ENCODE results near the gene ASTN2.
A peak's percentile ranks its signal among the peaks of the same experiment; 100 is the strongest.

ASTN2 gene

DNA sequence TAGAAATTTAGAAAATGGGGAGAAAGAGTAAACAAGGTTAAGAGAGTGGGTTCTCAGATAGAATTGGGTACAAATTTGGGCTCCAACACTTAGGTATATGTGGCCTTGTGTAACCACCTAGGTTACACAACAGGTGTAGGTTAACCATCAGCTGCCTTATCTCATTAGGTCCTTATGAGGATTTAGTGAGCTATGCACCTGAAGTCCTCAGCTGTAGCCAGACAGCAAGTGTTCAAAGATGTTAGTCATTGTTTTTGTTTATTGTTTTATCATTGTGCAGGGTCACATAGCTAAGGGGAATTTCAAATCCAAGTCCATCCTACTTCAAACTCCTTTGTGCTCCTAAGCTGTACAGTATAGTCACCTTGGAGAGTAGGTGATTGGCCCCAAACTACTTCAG is 728.7 kb downstream of the ASTN2 start:
- TF ChIP-seq, protein P1, sequence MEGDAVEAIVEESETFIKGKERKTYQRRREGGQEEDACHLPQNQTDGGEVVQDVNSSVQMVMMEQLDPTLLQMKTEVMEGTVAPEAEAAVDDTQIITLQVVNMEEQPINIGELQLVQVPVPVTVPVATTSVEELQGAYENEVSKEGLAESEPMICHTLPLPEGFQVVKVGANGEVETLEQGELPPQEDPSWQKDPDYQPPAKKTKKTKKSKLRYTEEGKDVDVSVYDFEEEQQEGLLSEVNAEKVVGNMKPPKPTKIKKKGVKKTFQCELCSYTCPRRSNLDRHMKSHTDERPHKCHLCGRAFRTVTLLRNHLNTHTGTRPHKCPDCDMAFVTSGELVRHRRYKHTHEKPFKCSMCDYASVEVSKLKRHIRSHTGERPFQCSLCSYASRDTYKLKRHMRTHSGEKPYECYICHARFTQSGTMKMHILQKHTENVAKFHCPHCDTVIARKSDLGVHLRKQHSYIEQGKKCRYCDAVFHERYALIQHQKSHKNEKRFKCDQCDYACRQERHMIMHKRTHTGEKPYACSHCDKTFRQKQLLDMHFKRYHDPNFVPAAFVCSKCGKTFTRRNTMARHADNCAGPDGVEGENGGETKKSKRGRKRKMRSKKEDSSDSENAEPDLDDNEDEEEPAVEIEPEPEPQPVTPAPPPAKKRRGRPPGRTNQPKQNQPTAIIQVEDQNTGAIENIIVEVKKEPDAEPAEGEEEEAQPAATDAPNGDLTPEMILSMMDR (IDR thresholded peaks at IDR 0.05; ENCODE audit: low read depth, low read length): no peak
- peak overlapping the region; percentile 66; the same call in 1 of the 2 replicates for H3K4me3 ChIP-seq (ENCODE audit: low read depth, low read length)
- H3K9me3 ChIP-seq (ENCODE audit: severe bottlenecking): peaks cover 12% of the 10 kb centered on the region
- no peak overlapping the region; the same call in 1 of the 2 replicates for H3K27ac ChIP-seq
- no peaks in the 10 kb centered on the region for H3K27me3 ChIP-seq (ENCODE audit: insufficient read depth, low read depth, severe bottlenecking)
- no peak for DNase-seq
- no peaks in the 10 kb centered on the region for H3K36me3 ChIP-seq

- H3K4me3 ChIP-seq (ENCODE audit: low read depth, low read length): no peak overlapping the region
- DNase-seq: no peak
- H3K27me3 ChIP-seq (ENCODE audit: insufficient read depth, low read depth, severe bottlenecking): no peaks in the 10 kb centered on the region
- H3K27ac ChIP-seq: no peak overlapping the region
- TF ChIP-seq, protein P1 (IDR thresholded peaks at IDR 0.05; ENCODE audit: low read depth, low read length): no peak
- H3K36me3 ChIP-seq: no peaks in the 10 kb centered on the region
- peaks cover 12% of the 10 kb centered on the region for H3K9me3 ChIP-seq (ENCODE audit: severe bottlenecking)
Measured at GRCh38 chr9:116685166-116685565, 729.7 kb downstream of the ASTN2 start.

GRCh38 chr9:116683535-116683934 is 731.3 kb downstream of the ASTN2 start:
- H3K9me3 ChIP-seq (ENCODE audit: severe bottlenecking): peaks cover 12% of the 10 kb centered on the region
- H3K27me3 ChIP-seq (ENCODE audit: insufficient read depth, low read depth, severe bottlenecking): no peaks in the 10 kb centered on the region
- DNase-seq: no peak
- no peak overlapping the region for H3K4me3 ChIP-seq (ENCODE audit: low read depth, low read length)
- TF ChIP-seq, protein P1 (IDR thresholded peaks at IDR 0.05; ENCODE audit: low read depth, low read length): no peak
- no peaks in the 10 kb centered on the region for H3K36me3 ChIP-seq
- no peak overlapping the region for H3K27ac ChIP-seq

DNA sequence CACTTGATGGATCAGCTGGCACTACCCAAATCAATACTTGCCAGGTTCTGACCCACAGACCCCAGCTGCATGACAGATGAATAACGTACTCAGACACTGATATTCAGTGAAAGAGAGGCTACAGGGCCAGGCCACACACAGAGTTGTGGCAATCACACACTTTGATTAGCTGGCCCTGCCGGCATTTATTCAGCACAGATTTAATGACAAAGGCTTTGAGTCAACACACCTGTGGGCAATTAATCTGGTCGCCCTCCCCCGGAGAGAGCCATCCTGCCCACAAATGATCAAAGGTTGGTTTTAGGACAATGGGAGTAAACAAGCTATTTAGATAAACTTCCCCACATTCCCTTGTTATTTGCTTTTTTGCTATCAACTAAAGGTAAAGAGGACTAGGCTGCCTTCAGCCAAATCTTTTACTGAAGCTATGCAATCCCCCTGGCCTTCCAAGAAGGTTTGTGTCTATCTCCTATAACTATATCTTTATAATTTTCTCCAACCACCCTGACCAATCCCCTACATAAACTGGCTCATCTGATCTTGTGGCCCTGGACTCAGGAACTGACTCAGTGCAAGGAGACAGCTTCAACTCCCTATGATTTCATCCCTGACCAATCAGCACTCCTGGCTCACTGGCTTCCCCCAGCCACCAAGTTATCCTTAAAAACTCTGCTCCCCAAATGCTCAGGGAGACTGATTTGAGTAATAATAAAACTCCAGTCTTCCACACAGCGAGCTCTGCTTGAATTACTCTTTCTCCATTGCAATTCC is 740.5 kb downstream of the ASTN2 start:
- Histone ChIP-seq H3K4me3 (ENCODE audit: low read depth, low read length) (no peak overlapping the region), H3K27me3 (ENCODE audit: insufficient read depth, low read depth, severe bottlenecking) (no peaks in the 10 kb centered on the region), H3K9me3 (ENCODE audit: severe bottlenecking) (peaks cover 28% of the 10 kb centered on the region), H3K27ac (no peak overlapping the region), H3K36me3 (peaks cover 8% of the 10 kb centered on the region)
- TF ChIP-seq, protein P1 (IDR thresholded peaks at IDR 0.05; ENCODE audit: low read depth, low read length): no peak
- no peak for DNase-seq

DNA sequence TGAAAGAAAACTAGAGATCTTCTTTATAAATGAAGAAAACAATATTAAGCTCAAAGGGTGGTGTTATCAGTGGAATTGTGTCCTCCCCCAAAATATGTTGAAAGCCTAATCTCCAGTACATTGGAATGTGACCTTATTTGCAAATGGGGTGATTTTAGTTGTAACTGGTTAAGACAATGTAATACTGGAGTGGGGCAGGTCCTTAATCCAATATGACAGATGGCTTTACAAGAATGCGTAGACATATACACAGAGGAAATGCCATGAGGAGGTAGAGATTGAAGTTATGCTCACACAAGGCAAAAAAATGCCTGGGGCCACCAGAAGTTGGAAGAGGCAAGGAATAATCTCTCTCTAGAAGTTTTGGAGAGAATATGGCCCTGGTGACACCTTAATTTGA is 741.5 kb downstream of the ASTN2 start:
- peaks cover 8% of the 10 kb centered on the region for H3K36me3 ChIP-seq
- H3K4me3 ChIP-seq (ENCODE audit: low read depth, low read length): no peak overlapping the region
- H3K27me3 ChIP-seq (ENCODE audit: insufficient read depth, low read depth, severe bottlenecking): no peaks in the 10 kb centered on the region
- TF ChIP-seq, protein P1 (IDR thresholded peaks at IDR 0.05; ENCODE audit: low read depth, low read length): no peak
- DNase-seq: no peak
- peaks cover 28% of the 10 kb centered on the region for H3K9me3 ChIP-seq (ENCODE audit: severe bottlenecking)
- no peak overlapping the region for H3K27ac ChIP-seq

GRCh38 chr9:116671605-116672004 is 743.3 kb downstream of the ASTN2 start:
- Histone ChIP-seq H3K36me3 (peaks cover 8% of the 10 kb centered on the region), H3K27me3 (ENCODE audit: insufficient read depth, low read depth, severe bottlenecking) (no peaks in the 10 kb centered on the region), H3K4me3 (ENCODE audit: low read depth, low read length) (no peak overlapping the region), H3K27ac (no peak overlapping the region), H3K9me3 (ENCODE audit: severe bottlenecking) (peaks cover 26% of the 10 kb centered on the region)
- TF ChIP-seq, protein P1 (IDR thresholded peaks at IDR 0.05; ENCODE audit: low read depth, low read length): no peak
- DNase-seq: no peak
